Measurements from ENCODE around the gene LYSET.
"Not testable (repeated sequence)": the region's sequence is repeated elsewhere in the genome, so short reads cannot be mapped to it uniquely, and the experiment has no call there.

LYSET gene

GRCh38 chr14:93168610-93169009 lies 16.5 kb upstream of the LYSET start:
- DNase-seq (ENCODE audit: low read depth) = not testable (repeated sequence)

DNA sequence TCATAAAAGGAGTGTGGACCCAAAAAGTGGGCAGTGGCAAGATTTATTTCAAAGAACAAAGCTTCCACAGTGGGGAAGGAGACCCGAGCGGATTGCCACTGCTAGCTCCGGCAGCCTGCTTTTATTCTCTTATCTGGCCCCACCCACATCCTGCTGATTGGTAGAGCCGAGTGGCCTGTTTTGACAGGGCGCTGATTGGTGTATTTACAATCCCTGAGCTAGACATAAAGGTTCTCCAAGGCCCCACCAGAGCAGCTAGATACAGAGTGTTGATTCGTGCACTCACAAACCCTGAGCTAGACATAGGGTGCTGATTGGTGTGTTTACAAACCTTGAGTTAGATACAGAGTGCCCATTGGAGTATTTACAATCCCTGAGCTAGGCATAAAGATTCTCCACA lies 15.5 kb upstream of the LYSET start:
- DNase-seq (ENCODE audit: low read depth) = not testable (repeated sequence)

- DNase-seq (ENCODE audit: low read depth) = not testable (repeated sequence)
Measured at GRCh38 chr14:93170141-93170540, 15.0 kb upstream of the LYSET start.

DNA sequence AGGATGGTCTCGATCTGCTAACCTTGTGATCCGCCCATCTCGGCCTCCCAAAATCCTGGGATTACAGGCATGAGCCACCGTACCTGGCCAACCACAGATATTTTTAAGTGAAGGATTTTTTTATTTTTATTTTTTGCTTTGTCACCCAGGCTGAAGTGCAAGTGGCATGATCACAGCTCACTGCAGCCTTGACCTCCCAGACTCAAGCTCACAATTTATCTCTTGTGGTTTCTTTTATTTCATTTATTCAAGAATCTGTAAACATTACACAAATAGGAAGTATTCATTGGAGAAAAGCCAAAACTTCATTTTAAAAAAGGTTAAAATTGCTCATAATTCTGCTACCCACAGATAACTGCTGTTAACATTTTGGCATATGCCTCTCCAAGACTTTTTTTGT lies 13.7 kb upstream of the LYSET start:
- DNase-seq (ENCODE audit: low read depth) = no peak

DNA sequence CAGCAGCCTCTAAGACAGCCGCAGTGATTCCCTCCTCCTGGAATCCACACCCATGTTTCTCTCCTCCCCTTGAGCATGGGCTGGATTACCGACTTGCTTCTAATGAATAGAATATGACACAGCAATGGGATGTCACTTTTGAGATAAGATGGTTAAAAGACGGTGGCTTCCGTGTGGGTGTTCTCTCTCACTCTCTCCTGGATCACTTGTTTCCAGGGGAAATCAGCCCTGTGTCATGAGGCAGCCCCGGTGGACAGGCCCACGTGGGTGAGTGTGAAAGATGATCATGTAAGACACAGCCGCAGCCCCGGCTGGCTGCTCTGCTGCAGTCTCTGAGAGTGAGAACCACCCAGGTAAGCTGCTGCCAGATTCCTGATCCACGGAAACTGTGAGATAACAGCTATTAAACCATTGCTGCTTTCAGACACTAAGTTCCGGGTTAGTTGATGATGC lies 11.1 kb upstream of the LYSET start:
- no peak for DNase-seq (ENCODE audit: low read depth)

GRCh38 chr14:93174731-93175130 lies 10.4 kb upstream of the LYSET start:
- DNase-seq (ENCODE audit: low read depth) = not testable (repeated sequence)

GRCh38 chr14:93175492-93175891 lies 9.6 kb upstream of the LYSET start:
- no peak for DNase-seq (ENCODE audit: low read depth)

DNA sequence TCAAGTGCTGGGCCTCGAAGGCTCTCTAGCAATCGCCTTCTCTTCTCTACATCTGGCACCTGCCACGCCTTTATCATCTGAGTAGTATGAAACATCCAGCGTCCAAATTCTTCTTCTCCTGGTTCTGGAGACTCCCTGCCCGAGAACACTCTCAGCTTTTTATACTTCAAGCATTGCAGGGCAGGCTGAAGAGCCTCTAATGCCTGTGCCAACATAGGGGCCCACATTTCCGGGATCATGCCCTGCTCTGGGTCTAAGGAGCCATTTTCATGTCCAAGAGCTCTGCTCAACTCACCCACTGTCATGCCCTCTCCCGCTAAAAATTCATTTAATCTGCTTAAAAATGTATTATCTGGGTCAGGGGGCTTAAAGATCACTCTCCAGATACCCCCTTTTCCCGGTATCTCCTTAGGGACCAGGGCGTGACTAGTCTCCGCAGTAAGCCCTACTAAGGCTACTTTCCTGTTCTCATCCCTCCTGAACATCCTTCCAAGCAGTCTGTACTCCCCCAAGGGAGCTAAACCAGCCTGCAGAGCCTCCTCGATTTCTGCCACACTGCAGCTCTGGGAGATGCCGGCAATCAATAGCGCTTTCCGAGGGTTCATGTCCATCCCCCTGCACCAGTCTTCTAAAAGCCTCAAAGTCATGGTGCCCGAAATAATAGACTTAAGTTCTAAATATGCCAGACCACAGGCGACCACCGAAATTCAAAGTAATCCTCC lies 1.4 kb upstream of the LYSET start:
- no peak for DNase-seq (ENCODE audit: low read depth)

GRCh38 chr14:93185349-93185720 lies 218 bp downstream of the LYSET start:
- DNase-seq (ENCODE audit: low read depth) = no peak

DNA sequence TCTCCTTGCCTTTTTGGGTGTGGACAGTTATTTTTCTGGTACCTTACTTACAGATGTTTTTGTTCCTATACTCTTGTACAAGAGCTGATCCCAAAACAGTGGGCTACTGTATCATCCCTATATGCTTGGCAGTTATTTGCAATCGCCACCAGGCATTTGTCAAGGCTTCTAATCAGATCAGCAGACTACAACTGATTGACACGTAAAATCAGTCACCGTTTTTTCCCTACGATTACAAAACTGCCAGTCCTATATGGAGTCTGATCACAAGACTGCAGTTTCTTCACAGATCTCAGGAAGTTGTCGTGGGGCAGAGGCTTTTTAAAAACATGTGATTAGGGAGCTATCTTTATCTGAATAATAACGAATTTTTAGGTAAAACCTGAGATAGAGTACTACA lies 1.3 kb downstream of the LYSET start:
- DNase-seq (ENCODE audit: low read depth) = no peak

DNA sequence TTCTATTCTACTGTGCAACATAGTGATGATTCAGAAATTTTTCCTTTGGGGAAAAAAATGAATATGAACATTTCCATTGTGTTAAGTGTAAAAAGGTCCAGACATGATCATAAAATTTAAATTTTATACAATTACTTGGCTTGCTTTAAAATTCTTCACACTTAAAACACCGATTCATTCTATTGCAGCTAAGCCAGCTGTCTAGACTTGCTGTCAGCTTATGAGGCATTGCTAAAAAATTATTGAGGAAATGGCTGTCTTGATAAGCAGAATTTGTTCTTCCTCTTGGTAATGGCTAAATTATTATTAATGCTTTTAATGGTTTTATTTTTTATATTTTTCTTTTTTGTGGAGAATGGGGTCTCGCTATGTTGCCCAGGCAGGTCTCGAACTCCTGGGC lies 1.8 kb downstream of the LYSET start:
- no peak for DNase-seq (ENCODE audit: low read depth)

DNA sequence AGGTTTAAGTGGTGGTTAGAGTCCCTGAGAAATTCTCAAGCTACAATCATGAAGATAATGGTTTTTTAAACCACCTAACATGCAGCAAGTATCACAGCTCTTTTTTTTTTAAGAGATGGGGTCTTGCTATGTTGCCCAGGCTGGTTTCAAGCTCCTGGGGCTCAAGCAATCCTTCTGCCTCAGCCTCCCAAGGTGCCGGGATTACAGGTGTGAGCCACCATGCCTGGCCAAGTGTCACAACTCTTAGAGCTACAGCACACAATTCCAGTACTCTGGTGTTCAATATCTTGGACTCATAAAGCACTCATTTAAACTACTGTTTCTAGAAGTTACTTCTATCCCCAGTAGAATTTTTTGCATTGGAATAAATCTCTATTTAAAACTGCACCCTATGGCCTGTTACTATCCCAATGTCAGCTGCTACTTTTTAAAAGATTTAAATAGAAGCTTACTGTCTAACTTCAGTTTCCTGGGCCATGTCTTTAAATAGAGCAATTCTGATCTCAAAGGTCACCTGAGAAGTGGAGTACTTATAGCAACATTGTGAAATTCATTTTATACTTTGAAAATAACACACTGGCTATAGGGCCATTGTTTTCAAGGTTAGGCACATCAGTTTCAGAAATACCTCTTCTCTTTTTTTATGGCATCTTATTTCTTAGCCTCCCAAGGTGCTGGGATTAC lies 10.3 kb downstream of the LYSET start:
- DNase-seq (ENCODE audit: low read depth) = no peak

GRCh38 chr14:93199031-93199430 lies 13.9 kb downstream of the LYSET start:
- DNase-seq (ENCODE audit: low read depth) = no peak

GRCh38 chr14:93200553-93200952 lies 15.4 kb downstream of the LYSET start:
- DNase-seq (ENCODE audit: low read depth) = no peak

DNA sequence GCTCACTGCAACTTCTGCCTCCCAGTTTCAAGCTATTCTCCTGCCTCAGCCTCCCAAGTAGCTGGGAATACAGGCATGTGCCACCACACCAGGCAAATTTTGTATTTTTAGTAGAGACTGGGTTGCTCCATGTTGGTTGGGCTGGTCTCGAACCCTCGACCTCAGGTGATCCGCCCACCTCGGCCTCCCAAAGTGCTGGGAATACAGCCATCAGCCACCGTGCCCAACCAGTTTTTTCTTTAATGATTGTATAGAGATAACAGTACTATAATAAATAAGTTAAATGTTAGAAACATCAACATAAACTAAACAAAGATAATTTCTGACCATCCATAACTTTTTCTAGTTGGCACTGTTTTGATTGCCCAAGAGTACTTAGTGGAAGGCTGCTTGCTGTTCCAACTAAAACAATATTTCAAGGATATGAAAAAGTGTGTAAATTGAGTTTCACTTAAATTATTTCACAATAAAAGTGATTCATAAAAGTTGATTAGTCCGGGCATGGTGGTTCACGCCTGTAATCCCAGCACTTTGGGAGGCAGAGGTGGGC lies 16.1 kb downstream of the LYSET start:
- DNase-seq (ENCODE audit: low read depth) = no peak

DNA sequence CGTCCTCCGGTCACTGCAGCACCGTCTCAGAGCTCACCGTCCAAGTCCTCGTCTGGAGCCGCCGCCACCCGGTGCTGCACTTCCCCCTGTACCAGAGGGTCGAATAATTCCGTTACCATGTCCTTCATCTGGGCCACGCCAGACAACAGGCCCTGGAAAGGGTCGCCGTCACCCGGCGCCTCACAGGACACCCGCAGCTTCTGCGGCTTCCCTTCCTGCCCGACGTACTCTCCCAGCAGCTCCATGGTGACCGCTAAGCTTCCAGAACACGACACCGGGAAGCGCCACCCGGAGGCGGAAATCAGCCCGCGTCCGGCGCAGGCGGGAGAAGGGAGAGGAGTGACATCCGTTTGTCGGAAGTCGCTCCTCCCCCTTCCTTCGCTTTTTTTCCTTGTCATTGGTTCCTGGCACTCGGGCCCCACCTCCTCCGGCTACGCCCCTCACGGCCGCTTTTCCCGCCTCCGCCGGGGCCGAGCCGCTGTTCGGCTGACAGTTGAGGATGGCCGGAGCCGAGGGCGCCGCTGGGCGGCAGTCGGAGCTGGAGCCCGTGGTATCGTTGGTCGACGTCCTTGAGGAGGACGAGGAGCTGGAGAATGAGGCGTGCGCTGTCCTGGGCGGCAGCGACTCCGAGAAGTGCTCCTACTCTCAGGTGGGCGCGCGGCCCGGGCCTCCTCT lies 21.8 kb downstream of the LYSET start, which contains the start of the genes GON7 and UBR7:
GON7 (minus strand) TSS at position 273 of the 675 bp plus-strand sequence; CDS start at position 245, 28 bp downstream.
UBR7 (plus strand) TSS at position 464 of the 675 bp plus-strand sequence; CDS start at position 500, 36 bp downstream.
- DNase-seq (ENCODE audit: low read depth) = peak; percentile 93

- DNase-seq (ENCODE audit: low read depth) = no peak
Measured at GRCh38 chr14:93207468-93208308, 22.6 kb downstream of the LYSET start.

DNA sequence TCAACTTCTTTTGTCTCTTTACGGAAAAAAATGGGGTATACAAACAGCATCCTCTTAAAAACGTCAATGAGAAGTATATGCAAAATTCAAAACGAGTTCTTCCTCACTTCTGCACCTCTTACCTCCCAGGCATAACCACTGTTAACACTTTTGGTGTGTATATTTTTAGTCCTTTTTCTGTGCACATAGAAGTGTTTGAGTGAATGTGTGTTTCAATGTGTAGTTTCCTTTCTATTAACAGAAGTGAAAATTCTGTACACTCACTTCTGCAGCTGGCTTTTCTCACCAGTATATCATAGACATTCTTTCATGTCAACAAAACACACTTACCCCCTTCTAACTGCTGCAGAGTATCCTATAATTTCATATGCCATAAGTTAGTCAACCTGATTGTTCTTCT lies 27.3 kb downstream of the LYSET start:
- no peak for DNase-seq (ENCODE audit: low read depth)

DNA sequence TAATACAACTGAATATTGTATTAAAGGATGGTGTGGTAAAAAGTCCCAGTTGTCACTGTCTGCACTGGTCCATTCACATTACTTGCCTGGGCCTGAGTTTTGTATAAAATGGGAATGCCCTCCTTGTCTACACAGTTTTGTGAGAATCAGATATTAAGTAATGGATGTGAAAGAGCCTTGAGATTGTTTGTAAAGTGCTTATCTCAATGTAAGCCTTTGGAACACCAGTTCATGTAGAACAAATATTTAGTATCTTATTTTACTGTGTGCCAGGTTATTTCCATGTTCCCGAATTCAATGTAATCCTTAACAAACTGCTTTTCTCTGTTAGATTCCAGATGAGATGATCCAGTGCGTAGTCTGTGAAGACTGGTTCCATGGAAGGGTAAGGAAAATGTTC lies 29.5 kb downstream of the LYSET start:
- DNase-seq (ENCODE audit: low read depth) = no peak

- DNase-seq (ENCODE audit: low read depth) = peak; percentile 45
Measured at GRCh38 chr14:93219103-93219726, 34.1 kb downstream of the LYSET start.

DNA sequence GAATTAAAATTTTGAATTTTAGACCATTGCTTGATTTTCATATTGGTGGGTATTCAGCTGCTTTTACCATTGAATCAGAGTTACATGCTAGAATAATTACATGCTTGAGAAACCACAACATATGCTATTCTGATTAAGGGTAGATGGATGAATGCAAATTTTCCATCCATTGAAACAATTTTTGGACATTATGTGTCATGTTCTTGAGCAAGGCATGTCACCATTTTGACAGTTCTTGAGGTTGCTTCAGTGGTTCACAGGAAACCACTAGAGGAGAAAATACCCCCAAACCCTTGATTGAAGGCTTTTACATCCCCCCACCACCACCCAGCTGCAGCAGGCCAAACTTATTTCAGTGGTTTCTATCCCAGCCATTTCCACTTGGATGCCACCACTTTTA lies 35.4 kb downstream of the LYSET start:
- no peak for DNase-seq (ENCODE audit: low read depth)
